Kidney (tissue), 14 donors: ENCODE data around the gene LLGL2. TPM values are rescaled to one million over a fixed set of nuclear protein-coding genes. Genes with fewer than 3 reads are reported as not detected.
"Not testable (repeated sequence)": the region's sequence is repeated elsewhere in the genome, so short reads cannot be mapped to it uniquely, and the experiment has no call there.

Source experiments
- DNase-seq, 5 donors: peaks; one replicate each; pipeline ENCODE4 v3.0.0-alpha.2; 2013 to 2020
- FAIRE-seq: peaks from 2 replicates; lab custom pipeline; 2012; peaks lifted over from hg19 to GRCh38; lab: Jason Lieb, UNC
- H3K27ac ChIP-seq, 2 donors: one replicate each; pipeline ENCODE4 v1.7.0; 2013; ENCODE audit warnings: low read depth in 2 of 2, low read length in 2 of 2, inconsistent platforms in 1 of 2
- H3K27me3 ChIP-seq: one replicate; pipeline ENCODE4 v1.7.1; 2013; ENCODE audit warnings: low read length, inconsistent platforms; ENCODE audit not compliant: control insufficient read depth, insufficient read depth
- H3K36me3 ChIP-seq, 3 donors: one replicate each; pipeline versions ENCODE4 v1.7.0 to v1.7.1; 2013; ENCODE audit warnings: low read length in 3 of 3, control low read depth in 1 of 3, inconsistent platforms in 1 of 3; ENCODE audit not compliant: insufficient read depth in 3 of 3, control insufficient read depth in 2 of 3
- H3K4me1 ChIP-seq, 3 donors: one replicate each; pipeline versions ENCODE4 v1.7.0 to v1.7.1; 2013; ENCODE audit warnings: low read length in 3 of 3, inconsistent platforms in 1 of 3, low read depth in 1 of 3; ENCODE audit not compliant: control insufficient read depth in 2 of 3, insufficient read depth in 2 of 3
- H3K4me3 ChIP-seq, 3 donors: one replicate each; pipeline versions ENCODE4 v1.7.0 to v1.8.1; 2013; ENCODE audit warnings: low read length in 3 of 3, control low read depth in 1 of 3, inconsistent platforms in 1 of 3
- H3K9ac ChIP-seq, 3 donors: one replicate each; pipeline versions ENCODE4 v1.7.0 to v1.7.1; 2013; ENCODE audit warnings: low read length in 3 of 3, control low read depth in 1 of 3, inconsistent platforms in 1 of 3
- H3K9me3 ChIP-seq, 3 donors: one replicate each; pipeline versions ENCODE4 v1.7.0 to v1.7.1; 2013; ENCODE audit warnings: low read length in 3 of 3, control low read depth in 1 of 3, inconsistent platforms in 1 of 3; ENCODE audit not compliant: control insufficient read depth in 2 of 3, insufficient read depth in 1 of 3
- intact Hi-C: fragments of 100-400 bp; cut with DNase I; formaldehyde crosslinking; loops from one replicate; pipeline ENCODE4 v1.11.1; 2022
- polyA plus RNA-seq: library from polyadenylated mRNA; stranded (reverse); fragments of 350-450 nt; fragmentation: Illumina TruSeq; extraction: RNeasy Lipid Tissue Mini Kit (QIAGEN cat#74804); gene quantifications from one replicate; pipeline ENCODE4 v1.2.3, GENCODE V29; 2014; ENCODE audit warnings: low read depth, low replicate concordance; ENCODE audit not compliant: insufficient read depth
- total RNA-seq: library from RNA; stranded (reverse); fragmentation: NEBNext Ultra II Directional; extraction: Animal tissue kit (Norgen Biotek cat#: 25700); gene quantifications from one replicate; pipeline ENCODE4 v1.2.1, GENCODE V29; 2021
- TF ChIP-seq, protein P1 (sequence below): IDR thresholded peaks from 3 replicates; pipeline ENCODE4 v1.5.1; 2012; ENCODE audit warnings: mild to moderate bottlenecking, moderate library complexity, borderline replicate concordance; ENCODE audit not compliant: insufficient read depth; ENCODE audit errors: extremely low read depth
- donor health status: control.
- donor health status: control.
- donor health status: control.
- donor health status: control.
- donor health status: control.
- donor health status: DM: yes; HTN: yes; CAD: no.
- donor health status: Normal renal cell carcinoma (clear cell type).

Gene LLGL2
- total and polyA plus RNA-seq, 2 donors from 2014 or later = 181 to 262 TPM

DNA sequence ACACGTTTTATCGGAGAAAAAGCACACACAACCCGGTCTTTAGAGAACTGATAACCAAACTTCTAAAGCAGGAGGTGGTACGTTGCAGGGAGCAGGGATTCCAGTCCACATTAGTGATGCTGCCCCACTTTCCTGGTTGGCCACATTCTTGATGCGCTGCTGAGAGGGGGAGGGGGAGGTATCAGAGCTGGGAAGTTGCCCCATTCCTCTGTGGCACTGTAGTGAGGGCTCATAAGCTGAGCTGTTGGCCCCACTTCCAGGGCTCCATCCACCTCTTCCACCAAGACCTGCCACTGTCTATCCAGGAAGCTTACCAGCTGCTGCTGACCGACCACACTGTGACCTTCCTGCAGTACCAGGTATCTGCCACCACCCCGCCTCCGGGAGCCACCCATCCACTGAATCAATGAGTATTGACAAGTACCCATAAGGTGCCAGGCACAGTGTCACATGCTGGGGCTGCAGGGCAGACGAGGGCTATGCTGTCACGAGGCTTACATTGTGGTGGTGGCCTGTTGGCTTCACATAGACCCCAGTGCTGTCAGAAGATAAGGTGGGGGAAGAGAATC, 8.1 kb upstream of the LLGL2 start:
- H3K4me1 ChIP-seq = peaks cover 0 to 19% (median 16%) of the 10 kb centered on the region in 3 donors
- intact Hi-C loops = no loop called here

DNA sequence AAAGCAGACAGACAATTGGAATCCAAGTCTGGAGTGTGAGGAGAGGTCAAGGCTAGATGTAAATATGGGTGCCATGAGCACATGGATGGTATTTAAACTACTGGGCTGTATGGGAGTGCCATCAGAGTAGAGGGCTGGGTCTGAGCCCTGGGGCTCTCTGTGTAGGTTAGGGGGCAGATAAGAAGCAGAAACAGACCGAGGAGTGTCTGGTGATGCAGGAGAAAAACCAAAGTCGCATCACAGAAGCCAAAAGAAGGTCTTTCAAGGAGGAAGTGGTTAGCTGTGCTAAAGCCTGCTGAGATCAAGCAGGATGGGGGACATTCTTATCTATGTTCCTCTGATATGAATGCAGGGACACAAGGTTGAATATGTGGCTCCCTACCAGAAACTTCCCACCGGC, 7.3 kb upstream of the LLGL2 start:
- FAIRE-seq = no peak
- peak overlapping the region in 2 of 3 donors; percentile 8 to 13 for H3K9ac ChIP-seq
- H3K9me3 ChIP-seq = no peaks in the 10 kb centered on the region
- intact Hi-C loops = no loop called here
- H3K4me1 ChIP-seq = peaks cover 0 to 16% (median 11%) of the 10 kb centered on the region in 3 donors
- no peak overlapping the region for H3K27ac ChIP-seq
- peaks cover 2 to 11% (median 4%) of the 10 kb centered on the region in 3 donors for H3K36me3 ChIP-seq
- H3K27me3 ChIP-seq = no peaks in the 10 kb centered on the region
- H3K4me3 ChIP-seq = peak overlapping the region in 1 of 3 donors; percentile 72
- no peak for DNase-seq
- TF ChIP-seq, protein P1, sequence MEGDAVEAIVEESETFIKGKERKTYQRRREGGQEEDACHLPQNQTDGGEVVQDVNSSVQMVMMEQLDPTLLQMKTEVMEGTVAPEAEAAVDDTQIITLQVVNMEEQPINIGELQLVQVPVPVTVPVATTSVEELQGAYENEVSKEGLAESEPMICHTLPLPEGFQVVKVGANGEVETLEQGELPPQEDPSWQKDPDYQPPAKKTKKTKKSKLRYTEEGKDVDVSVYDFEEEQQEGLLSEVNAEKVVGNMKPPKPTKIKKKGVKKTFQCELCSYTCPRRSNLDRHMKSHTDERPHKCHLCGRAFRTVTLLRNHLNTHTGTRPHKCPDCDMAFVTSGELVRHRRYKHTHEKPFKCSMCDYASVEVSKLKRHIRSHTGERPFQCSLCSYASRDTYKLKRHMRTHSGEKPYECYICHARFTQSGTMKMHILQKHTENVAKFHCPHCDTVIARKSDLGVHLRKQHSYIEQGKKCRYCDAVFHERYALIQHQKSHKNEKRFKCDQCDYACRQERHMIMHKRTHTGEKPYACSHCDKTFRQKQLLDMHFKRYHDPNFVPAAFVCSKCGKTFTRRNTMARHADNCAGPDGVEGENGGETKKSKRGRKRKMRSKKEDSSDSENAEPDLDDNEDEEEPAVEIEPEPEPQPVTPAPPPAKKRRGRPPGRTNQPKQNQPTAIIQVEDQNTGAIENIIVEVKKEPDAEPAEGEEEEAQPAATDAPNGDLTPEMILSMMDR = no peak

More for the DNA sequence above, 8.1 kb upstream of the LLGL2 start:
- H3K36me3 ChIP-seq = peaks cover 2 to 12% (median 4%) of the 10 kb centered on the region in 3 donors
- no peak overlapping the region for H3K27ac ChIP-seq
- TF ChIP-seq, protein P1 = no peak
- peak overlapping the region; percentile 51 to 72 (median 62) for H3K4me3 ChIP-seq
- no peaks in the 10 kb centered on the region for H3K27me3 ChIP-seq
- H3K9me3 ChIP-seq = no peaks in the 10 kb centered on the region
- DNase-seq (peak in 1 of 5 donors; percentile 64), FAIRE-seq (no peak)
- H3K9ac ChIP-seq = peak overlapping the region in 1 of 3 donors; percentile 80

DNA sequence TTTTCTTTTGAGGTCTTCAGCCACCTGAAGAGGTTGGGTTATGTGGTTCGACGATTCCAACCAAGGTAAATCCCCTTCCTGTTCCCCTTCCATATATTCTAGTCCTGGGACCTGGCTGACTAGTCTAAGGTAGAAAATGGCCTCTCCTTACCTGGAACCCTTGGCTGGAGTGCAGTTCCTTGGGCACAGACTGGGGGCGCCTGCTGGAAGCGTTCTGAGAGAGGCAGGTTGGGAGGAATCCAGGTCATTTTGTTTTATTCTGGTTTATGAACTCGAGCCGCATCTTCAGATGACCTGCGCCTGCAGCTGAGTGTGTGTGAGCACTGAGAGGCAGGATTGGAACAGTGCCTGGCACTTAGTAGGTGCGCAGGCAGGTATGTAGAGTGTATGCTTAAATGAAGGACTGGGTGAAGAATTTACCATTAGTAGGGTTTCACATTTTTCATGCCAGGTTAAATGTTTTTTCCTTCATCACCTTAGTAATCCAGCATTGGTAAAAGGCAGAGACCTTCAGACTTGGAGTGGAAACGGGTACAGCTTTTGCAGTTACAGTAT, 6.4 kb upstream of the LLGL2 start:
- no peaks in the 10 kb centered on the region for H3K9me3 ChIP-seq
- TF ChIP-seq, protein P1 = no peak
- intact Hi-C loops = no loop called here
- H3K27ac ChIP-seq = no peak overlapping the region
- no peaks in the 10 kb centered on the region for H3K27me3 ChIP-seq
- FAIRE-seq = no peak
- H3K4me3 ChIP-seq = no peak overlapping the region
- H3K9ac ChIP-seq = no peak overlapping the region
- peaks cover 0 to 5% (median 4%) of the 10 kb centered on the region in 3 donors for H3K36me3 ChIP-seq
- peaks cover 0 to 11% (median 8%) of the 10 kb centered on the region in 3 donors for H3K4me1 ChIP-seq
- DNase-seq = no peak

DNA sequence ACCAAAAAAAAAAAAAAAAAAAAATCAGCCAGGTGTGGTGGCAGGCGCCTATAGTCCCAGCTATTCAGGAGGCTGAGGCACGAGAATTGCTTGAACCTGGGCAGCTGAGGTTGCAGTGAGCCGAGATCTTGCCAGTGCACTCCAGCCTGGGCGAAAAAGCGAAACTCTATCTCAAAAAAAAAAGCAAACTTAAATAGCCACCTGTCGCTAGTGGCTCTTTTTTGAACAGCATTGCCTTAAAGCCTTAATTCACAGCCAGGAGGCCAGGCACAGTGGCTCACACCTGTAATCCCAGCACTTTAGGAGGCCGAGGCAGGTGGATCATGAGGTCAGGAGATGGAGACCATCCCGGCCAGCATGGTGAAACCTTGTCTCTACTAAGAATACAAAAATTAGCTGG, 5.1 kb upstream of the LLGL2 start:
- H3K27ac ChIP-seq, intact Hi-C loops, H3K27me3 ChIP-seq, FAIRE-seq, DNase-seq, H3K36me3 ChIP-seq, H3K9me3 ChIP-seq, H3K9ac ChIP-seq, H3K4me3 ChIP-seq: not testable (repeated sequence)
- peaks cover 0 to 12% (median 7%) of the 10 kb centered on the region in 3 donors for H3K4me1 ChIP-seq
